Measurements from ENCODE around the gene RAB11FIP4.

Gene RAB11FIP4

DNA sequence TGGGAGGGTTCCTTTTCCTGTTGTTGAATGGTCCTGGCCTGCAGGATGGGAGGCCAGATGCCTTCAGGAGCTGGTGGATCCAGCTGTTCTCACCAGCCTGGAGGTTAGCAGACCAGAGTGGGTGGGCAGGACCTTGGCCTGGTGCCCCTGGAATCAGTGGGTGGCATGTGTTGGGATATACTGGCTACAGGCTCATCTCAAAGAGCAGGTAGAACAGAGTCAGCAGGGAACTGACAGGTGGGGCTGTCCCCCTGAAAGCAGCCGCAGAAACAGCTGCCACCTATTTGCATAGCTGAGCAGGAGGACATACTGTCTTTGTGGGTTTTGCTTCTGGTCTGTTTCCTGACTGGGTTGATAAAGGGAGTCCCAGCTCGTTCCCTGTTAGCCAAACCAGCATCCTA is 144.1 kb downstream of the RAB11FIP4 start:
- in situ Hi-C loops (cut with MboI; ENCODE audit: low sequenced_read_pairs) = loop anchor here (10.0 kb wide), 1 partner anchor 309 kb away; no protein-coding TSS in a partner anchor

DNA sequence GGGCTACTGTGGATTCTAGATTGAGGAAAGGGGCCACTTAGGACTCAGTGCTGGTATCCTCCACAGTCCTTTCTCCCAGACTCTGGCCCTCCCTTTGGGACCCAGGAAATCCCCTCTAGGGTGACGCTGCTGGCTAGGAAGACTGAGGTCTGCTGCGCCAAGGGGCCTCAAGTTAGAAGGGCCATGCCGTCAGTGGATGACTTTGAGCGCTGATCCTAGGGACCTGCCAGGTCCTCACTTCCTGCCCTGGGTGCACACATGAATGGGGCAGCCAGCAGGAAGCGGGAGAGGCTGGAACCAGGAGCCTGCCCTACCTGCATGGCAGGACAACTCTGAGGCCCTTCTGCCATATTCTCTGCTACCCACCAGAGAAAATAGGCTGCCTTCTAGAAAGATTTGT is 145.0 kb downstream of the RAB11FIP4 start:
- in situ Hi-C loops (cut with MboI; ENCODE audit: low sequenced_read_pairs) = loop anchor here (10.0 kb wide), 1 partner anchor 308 kb away; no protein-coding TSS in a partner anchor

DNA sequence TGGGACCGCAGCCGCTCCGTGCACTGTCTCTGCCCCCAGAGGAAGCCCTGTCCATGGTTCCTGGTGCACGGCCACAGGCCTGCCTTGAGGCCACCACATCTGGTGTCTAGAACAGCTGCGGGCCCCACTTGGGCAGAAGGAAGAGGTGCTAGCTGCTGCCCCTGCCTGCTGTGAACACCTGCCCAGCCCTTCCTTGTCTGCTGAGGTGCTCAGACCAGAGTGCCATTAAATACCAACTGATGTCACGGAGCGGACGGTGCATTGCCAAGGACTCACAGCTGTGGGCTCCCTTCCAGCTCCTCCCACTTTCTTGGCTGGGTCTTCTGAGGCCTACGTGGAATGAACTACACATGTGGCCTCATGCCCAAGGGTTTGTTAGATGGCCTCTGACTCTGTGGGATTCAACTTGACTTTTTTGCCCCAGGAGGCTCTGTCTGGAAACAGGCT is 146.1 kb downstream of the RAB11FIP4 start:
- in situ Hi-C loops (cut with MboI; ENCODE audit: low sequenced_read_pairs) = loop anchor here (10.0 kb wide), 1 partner anchor 307 kb away; no protein-coding TSS in a partner anchor

DNA sequence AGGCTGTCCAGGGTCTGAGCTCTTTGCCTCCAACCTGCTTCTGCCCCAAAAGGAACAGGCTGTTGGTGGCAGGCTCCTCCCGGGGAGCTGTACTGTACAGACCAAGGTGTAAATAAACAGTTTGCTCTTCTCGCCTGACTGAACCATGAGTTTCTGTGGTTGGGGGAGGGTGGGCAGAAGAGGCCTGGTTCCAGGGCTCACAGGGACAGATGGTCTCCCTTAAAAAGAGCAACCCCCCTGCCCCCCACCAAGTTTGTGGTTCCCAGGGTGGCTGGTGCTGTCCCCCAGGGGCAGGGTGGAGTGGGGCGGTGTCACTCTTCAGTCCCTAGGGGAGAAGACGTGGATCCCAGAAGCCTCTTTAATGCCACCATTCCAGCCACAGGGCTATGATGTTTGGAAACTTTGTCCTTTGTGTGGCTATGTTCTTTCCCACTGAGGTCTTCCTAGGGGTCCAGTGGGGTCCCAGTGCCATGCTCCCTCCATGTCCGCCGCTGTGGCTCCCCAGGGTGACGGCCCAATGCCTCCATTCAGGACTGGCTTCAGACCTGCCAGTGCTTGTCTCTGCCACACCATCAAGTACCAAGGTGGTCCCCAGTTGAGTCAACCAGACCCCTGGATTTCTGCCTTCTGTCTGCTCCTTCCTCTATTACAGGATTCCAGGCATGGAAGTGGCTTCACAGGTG is 146.7 kb downstream of the RAB11FIP4 start:
- in situ Hi-C loops (cut with MboI; ENCODE audit: low sequenced_read_pairs) = loop anchor here (10.0 kb wide), 1 partner anchor 307 kb away; no protein-coding TSS in a partner anchor

DNA sequence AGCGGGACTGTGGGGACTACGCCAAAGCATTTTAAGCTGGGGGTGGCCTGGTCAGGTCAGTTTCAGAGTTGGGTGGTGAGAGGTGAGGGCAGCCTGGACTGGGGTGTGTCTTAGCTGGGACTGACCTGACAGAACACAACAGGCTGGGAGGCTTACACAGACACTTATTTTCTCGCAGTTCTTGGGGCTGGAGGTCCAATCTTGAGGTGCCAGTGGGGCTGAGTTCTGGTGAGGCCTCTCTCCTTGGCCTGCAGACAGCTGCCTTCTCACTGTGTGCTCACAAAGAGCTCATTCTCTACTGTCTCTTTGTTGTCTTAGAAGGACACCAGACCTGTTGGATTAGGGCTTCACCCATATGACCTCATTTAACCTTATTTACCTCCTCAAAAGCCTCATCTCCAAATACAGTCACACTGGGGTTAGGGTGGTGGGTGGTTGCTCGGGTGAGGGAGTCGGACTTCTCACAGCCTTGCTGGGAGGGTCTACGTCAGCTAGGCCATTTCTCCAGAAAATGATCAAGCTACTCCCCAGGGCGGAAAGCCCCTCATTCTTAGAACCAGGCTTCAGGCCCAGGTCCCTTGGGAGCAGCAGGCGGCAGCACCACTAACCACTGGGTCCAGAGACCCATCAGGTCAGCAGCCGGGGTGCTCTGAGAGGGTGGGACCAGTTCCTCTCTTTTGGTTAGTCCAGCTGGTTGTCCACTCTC is 149.3 kb downstream of the RAB11FIP4 start:
- in situ Hi-C loops (cut with MboI; ENCODE audit: low sequenced_read_pairs) = no loop called here

DNA sequence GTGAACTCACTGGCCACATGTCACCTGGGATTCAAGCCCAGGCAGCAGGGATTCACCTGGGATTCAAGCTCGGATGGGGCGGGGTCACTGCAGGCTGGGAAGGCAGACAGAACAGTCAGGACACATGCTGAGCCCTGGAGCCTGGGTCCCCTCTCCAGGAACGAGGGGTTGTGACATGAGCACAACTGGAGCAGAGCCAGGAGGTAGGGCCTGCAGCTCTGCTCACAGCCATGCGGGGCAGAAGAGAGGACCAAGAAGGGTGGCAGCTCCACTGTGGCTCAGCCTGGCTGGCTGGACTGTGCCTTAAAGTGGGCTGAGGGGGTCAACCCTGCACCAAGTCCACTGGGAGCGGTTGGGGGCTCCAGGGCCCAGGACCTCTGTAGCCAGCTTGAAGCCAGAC is 150.1 kb downstream of the RAB11FIP4 start:
- in situ Hi-C loops (cut with MboI; ENCODE audit: low sequenced_read_pairs) = no loop called here

DNA sequence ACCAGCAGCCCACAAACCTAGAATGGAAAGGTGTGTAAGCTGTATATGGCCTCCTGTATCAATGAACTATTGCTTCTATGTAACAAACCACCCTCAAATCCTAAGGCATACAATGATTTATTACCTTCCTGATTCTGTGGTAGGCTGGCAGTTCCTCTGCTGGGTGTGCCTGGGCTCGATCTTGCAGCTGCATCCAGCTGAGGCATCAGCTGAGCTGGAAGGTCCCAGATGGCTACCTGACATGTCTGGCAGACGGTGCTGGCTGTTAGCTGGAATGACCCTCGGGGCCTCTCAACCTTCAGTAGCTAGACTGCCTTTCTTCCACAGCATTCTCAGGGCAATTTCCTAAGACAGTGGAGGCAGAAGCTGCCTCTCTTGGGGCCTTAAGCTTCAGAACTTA is 152.7 kb downstream of the RAB11FIP4 start:
- in situ Hi-C loops (cut with MboI; ENCODE audit: low sequenced_read_pairs) = no loop called here

DNA sequence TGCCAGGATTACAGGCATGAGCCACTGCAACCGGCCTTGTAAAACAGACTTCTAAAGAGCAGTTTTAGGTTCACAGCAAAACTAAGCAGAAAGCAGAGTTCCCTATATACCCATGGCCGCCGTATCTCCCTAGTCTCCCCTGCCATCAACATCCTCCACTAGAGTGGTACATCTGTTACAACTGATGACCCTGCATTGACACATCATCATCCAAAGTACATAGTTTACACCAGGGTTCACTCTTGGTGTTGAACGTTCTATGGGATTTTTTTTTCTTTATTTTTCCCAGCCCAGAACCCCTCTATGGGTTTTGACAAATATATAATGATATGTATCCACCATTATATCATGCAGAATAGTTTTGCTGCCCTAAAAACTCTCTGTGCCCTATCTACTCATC is 155.2 kb downstream of the RAB11FIP4 start:
- in situ Hi-C loops (cut with MboI; ENCODE audit: low sequenced_read_pairs) = no loop called here

DNA sequence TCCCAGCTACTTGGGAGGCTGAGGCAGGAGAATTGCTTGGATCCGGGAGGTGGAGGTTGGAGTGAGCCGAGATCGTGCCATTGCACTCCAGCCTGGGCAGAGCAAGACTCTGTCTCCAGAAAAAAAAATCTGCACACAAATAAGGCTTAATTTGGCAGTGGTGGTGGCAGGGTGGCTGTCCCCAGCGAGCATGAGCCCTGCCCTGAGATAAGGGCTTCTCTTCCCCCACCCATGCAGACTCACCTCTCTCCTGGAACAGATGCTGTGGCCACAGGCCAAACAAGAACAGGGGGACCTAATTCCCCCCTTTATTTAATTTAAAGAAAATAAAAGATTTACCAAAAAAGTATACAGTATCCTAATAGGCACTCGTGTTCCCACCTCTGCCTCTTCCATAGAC is 157.2 kb downstream of the RAB11FIP4 start:
- in situ Hi-C loops (cut with MboI; ENCODE audit: low sequenced_read_pairs) = no loop called here

DNA sequence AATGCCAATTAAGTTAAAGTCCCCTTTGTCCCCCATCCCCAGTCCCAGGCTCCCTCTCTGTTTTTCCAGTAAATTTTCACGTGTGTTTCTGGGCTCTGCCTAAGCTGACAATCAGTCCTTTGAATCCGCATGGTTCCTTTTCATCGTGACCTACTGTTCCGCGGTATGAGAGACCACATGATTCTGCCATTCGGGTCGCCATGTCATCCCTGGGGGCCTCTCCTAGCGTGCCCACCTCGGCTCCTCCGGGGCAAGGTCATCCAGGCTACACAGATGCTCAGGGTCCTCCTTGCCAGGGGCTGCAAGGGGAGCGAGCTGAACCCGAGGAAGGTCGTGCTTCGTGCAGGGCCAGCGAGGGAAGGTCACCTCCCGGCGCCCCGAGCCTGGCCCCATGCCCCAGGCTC is 157.6 kb downstream of the RAB11FIP4 start:
- in situ Hi-C loops (cut with MboI; ENCODE audit: low sequenced_read_pairs) = no loop called here

DNA sequence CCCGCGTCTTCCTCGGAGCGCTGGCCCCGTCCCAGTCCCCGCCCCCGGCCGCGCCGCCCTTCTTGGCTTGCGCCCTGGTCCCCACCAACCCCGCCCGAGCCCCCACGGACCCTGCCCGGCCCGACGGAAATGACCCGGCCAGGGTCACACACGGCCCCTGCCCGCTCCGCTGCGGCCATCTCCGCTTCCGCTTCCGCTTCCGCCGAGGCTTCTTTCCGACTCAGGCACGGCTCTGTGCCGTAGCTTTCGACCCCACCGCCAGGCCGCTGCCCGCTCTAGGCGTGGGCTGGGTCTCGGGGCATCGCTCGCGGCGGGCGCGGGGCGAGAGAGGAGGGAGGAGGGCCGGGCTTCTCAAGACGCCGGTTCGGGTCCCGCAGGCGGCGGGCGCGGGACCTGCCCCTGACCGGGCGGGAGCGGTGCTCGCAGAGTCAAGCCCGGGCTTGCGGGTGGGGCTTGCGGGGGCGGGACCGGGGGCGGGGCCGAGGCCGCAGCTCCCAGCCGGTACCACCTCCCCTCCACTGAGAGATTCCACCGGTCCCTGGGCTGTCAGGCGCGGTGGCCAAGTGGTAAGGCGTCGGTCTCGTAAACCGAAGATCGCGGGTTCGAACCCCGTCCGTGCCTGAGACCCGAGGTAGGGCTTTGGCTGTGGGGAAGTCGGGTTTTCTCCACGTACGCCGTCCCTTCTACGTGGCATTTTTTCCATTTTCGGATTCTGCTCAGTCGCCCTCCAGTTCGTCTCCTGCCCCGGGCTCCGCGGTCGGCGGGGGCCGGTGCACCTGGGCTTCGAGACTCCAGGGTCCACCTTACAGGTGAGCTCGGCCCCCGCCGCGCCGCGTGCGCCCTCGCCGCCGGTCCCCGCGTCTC is 158.3 kb downstream of the RAB11FIP4 start:
- in situ Hi-C loops (cut with MboI; ENCODE audit: low sequenced_read_pairs) = no loop called here

DNA sequence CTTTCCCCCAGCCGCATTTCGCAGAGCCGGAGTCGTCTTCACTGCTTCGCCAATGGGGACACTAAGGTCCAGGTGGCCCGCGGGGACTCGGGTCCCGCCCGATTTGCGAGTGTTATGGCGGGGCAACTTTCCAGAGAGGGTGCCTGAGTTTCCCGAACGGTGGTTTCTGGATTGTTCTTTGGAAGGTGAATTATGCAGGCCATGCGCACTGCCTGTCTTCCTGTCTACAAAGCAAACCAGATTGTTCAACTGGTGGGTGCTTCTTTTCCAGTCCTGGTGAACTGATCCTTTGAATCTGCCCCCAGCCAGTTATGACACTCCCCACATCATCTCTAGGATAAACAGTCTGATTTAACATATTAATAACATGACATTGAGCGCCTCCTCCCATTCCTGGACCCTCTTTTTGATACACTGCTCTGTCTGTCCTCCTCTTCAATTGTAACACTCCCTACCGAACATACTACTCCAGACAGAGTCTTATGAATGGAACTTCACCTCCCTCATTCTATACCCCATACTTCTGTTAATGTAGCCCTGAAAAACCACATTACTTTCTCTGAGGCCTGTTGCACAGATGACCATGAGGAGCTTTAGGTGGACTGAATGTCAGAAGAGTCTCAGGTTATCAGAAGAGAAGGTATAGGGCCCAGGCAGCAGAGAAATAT is 159.0 kb downstream of the RAB11FIP4 start:
- in situ Hi-C loops (cut with MboI; ENCODE audit: low sequenced_read_pairs) = no loop called here

DNA sequence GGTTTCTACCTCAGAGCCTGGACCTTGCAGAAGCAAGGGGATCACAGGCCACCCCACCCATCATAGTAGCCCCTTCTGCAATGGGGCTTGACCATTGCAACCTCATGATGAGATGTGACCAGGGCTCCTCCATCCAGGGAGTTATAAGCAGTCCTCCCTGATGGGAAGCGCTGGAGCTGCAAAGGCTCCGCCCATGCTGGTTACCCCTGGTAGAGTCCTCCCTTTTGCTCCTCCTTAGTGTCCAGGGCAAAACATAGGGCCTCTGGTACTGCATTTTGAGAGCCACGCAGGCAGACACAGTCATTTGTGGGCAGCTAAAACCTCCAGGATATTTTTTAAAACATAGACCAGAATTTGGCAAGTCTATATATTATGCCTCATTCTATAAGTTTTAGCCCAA is 161.1 kb downstream of the RAB11FIP4 start:
- in situ Hi-C loops (cut with MboI; ENCODE audit: low sequenced_read_pairs) = no loop called here

DNA sequence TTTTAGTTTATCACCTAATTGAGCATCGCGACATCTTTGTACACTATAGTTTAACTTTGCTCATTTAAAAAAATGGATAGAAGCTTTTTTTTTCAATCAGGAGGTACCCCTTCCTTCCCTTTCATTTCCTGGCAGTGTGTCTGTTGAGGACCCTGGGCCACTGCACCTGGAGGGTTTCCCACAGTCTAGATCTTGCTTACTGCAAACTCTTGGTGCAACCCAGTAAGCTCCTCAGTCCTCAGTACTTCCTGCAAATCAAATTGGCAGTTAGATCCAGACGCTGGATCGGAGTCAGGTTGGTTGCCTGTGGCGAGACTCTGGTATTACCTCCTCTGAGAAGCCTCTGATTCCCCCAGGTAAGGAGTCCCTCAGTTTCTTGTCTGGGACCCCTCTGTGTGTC is 162.0 kb downstream of the RAB11FIP4 start:
- in situ Hi-C loops (cut with MboI; ENCODE audit: low sequenced_read_pairs) = no loop called here

DNA sequence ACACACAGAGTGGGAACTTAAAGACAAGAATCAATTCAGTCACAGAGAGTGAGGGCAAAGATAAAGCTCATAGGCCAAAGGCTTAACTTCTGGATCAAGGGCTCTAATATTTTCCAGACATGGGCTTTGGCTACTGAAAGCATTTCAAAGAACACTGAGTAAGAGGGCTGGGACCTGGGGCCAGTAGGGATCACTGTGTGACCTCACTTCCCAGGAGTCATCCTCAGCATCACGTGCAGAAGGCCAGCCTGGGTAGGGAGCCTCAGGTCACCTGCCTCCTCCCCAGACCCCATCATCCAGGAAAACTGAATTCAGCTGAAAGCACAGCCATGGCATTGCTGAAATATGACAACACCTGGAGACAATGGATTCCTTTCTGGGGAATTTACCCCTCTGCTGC is 163.5 kb downstream of the RAB11FIP4 start:
- in situ Hi-C loops (cut with MboI; ENCODE audit: low sequenced_read_pairs) = no loop called here

DNA sequence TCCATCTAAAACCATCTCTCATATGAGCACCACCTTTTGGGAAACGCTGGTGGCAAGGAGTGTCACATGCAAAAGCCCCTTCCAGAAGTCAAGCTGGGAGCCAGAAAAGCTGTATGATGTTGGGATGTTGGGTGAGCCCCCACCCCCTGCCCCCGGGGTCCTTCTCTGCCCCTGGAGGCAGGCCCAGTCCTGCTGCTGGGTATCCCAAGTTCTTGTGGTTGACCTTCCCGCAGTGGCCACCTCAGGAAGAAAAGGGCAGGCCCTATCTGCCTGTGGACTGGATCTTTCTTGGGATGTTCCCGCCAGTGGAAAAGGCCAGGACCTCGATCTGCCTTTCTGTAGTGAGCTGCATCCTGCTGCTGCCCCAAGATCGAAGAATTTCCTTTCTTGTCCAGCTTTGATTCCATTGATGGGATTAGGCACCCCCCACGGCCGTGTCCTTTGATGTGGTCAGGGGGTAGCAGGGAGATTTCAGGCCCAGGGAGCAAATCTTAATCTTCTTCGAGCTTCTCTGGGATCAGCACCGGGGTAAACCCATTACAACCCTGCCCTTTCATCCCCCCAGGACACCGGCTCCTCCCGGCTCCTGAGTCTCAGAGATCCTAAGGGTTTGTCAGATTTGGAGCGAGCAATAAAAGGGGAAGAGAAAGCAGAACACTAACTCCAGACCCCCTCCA is 165.6 kb downstream of the RAB11FIP4 start:
- in situ Hi-C loops (cut with MboI; ENCODE audit: low sequenced_read_pairs) = no loop called here

DNA sequence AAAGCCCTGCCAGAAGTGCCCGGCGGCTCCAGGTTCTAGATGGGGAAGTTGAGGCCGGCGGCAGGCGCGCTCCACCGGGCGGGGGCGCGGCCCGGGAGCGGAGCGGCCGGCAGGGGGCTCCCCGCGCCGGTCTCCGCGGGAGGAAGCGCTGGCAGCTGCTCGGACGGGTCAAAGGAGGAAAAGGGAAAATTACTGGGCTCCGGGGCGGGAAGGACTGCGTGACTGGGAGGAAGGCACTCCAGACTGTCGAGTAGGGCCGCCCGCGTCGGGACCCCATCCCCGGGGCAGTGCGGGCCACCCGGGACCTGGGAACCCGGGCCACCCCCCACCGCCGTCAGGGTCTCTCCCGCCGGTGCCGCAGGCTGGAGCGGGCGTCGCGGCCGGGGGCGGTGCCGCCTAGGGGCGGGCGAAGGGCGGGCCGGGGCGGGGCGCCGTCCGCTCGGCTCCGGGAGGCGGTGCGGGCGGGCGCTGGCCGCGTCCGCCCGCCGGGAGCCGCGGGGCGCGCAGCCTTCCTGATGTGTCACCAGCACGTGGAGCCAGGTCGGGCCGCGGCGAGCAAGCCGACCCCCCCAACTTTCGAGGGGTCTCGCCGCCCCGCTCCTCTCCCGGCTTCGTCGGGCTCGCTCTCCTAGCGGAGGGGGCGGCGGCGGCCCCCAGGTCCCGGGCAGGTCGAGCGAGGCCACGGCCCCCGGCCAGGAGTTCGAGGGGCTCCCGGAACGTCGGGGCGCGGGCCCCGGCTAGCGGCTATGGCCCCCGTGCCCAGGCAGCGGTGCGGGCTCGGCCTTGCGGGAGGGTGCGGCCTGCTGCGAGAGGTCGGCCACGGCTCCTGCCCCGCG is 167.5 kb downstream of the RAB11FIP4 start:
- in situ Hi-C loops (cut with MboI; ENCODE audit: low sequenced_read_pairs) = no loop called here

DNA sequence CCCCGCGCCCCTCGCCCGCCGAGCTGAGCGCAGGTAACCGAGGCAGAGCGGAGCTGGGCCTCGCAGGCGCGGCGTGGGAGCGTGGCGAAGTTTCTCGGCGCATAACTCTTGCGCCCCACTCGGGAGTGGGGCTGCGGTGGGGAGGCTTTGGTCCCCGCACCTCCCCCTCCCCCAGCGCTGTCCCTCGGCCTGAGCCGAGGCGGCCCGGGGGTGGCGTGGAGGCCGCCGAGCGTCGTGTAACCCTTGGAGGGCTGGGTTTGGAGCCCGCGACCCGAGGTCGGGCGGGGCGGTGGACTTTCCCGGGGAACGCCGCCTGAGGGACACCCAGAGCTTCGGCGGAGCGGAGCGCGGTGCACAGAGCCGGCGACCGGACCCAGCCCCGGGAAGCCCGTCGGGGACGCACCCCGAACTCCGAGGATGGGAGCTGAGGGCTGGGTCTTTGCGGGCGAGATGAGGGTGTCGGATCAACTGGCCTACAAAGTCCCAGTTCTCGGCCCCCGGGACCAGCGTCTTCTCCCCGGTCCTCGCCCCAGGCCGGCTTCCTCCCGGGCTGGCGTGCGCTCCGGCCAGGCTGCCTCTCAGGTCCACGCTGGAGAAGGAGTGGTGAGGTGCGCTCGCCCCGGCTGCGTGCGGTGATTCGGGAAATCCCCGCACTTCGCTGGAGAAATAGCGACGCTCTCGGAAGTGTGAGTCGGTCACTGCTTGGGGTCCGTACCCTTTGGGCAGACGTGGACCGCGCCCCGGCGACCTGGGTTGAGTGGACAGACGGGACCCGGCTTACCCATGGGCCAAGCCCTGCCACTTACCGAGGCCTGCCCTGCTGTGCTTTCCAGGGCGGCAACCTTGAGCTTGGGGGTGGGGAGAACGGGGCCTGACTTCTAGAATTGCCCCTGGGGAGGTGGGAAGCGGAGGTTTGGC is 168.4 kb downstream of the RAB11FIP4 start:
- in situ Hi-C loops (cut with MboI; ENCODE audit: low sequenced_read_pairs) = no loop called here

All from HL-60/S4 treated with phorbol 12-myristate 13-acetate at 8.2 ng/mL for 4 days and 3 days (cell line).